Activated CD8-positive, alpha-beta memory T cell treated with anti-CD3 and anti-CD28 coated beads, Interleukin-2, amount 50 U/mL, for 4 hours (primary cell): ENCODE data around the gene JAGN1.
"Not testable (repeated sequence)": the region's sequence is repeated elsewhere in the genome, so short reads cannot be mapped to it uniquely, and the experiment has no call there.

Experiments used
- DNase-seq: peaks from one replicate; pipeline ENCODE4 v3.0.0-alpha.2; 2020

Gene JAGN1

GRCh38 chr3:9928158-9928557, 37.7 kb downstream of the JAGN1 start:
- no peak for DNase-seq

GRCh38 chr3:9930804-9931418, 40.5 kb downstream of the JAGN1 start:
- no peak for DNase-seq

DNA sequence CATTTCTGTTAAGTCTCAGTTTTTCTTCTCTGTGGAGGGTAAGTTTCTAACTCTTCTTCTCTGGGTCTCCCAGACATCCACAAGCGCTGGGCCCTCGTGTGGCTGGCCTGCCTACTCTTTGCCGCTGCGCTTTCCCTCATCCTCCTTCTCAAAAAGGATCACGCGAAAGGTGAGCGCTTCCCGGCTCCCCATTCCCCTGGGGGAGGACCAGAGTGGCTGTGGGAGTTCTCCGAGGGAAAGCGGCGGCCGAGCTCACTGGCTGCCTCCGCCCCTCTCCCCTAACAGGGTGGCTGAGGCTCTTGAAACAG, 42.1 kb downstream of the JAGN1 start:
- no peak for DNase-seq

DNA sequence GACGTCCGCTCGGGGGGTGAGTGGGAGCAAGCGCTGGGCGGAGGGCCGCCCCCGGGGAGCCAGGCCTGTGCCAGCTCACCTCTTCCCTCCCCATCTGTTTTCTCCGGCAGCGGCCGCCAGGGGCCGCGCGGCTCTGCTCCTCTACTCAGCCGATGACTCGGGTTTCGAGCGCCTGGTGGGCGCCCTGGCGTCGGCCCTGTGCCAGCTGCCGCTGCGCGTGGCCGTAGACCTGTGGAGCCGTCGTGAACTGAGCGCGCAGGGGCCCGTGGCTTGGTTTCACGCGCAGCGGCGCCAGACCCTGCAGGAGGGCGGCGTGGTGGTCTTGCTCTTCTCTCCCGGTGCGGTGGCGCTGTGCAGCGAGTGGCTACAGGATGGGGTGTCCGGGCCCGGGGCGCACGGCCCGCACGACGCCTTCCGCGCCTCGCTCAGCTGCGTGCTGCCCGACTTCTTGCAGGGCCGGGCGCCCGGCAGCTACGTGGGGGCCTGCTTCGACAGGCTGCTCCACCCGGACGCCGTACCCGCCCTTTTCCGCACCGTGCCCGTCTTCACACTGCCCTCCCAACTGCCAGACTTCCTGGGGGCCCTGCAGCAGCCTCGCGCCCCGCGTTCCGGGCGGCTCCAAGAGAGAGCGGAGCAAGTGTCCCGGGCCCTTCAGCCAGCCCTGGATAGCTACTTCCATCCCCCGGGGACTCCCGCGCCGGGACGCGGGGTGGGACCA, 42.6 kb downstream of the JAGN1 start:
- peak; percentile 91 for DNase-seq

GRCh38 chr3:9933561-9934234, 43.3 kb downstream of the JAGN1 start, which contains the start of gene CRELD1:
Gene CRELD1, plus strand, starts transcription at chr3:9933834. Its CDS starts 605 bp downstream, at chr3:9934439.
- DNase-seq: peak; percentile 98

DNA sequence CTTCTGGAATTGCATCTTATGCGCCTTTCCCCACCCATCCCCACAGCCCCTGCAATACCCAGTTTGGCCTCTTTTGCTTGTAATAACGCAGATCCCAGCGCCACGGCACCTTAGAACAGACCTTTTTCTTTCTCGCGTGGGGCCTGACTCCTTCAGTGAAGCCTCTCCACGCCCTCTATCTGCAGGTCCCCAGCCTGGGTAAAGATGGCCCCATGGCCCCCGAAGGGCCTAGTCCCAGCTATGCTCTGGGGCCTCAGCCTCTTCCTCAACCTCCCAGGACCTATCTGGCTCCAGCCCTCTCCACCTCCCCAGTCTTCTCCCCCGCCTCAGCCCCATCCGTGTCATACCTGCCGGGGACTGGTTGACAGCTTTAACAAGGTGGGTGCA, 43.8 kb downstream of the JAGN1 start:
- peak; percentile 41 for DNase-seq

- no peak for DNase-seq
Observed at GRCh38 chr3:9934993-9935392, 44.6 kb downstream of the JAGN1 start.

GRCh38 chr3:9935966-9936510, 45.6 kb downstream of the JAGN1 start:
- DNase-seq: no peak

DNA sequence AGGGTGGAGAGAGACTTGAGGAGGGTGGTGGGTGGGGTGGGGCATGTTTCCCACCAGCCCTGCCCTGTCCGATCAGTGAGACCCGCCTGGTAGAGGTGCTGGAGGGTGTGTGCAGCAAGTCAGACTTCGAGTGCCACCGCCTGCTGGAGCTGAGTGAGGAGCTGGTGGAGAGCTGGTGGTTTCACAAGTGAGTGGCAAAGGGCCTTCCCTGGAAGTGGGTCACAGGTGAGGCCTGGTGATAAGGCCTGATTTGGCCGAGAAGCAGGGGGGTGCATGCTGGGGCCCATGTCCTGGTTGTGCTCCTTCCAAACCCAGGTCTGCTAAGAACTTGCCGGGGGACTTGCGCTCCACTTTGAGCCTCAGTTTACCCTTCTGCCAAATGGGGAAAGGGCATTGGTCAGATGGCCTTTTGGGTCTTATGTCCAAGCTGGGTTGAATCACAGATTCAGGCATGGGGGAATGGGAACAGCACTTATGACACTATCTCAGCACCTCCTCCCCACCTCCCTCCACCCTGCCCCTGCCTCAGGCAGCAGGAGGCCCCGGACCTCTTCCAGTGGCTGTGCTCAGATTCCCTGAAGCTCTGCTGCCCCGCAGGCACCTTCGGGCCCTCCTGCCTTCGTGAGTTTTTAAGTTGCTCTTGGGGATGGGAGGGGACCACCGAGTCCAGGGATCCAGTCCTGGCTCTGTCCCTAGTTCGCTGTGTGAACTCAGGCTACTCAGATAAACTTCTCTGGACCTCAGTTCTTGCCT, 47.3 kb downstream of the JAGN1 start:
- DNase-seq: no peak

GRCh38 chr3:9938966-9939365, 48.6 kb downstream of the JAGN1 start:
- DNase-seq: no peak

DNA sequence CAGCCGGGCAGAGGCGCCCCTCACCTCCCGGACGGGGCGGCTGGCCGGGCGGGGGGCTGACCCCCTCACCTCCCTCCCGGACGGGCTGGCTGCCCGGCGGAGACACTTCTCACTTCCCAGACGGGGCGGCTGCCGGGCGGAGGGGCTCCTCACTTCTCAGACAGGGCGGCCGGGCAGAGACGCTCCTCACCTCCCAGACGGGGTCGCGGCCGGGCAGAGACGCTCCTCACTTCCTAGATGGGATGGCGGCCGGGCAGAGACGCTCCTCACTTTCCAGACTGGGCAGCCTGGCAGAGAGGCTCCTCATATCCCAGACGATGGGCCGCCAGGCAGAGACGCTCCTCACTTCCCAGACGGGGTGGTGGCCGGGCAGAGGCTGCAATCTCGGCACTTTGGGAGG, 49.5 kb downstream of the JAGN1 start:
- not testable (repeated sequence) for DNase-seq

GRCh38 chr3:9940746-9941145, 50.3 kb downstream of the JAGN1 start:
- no peak for DNase-seq

DNA sequence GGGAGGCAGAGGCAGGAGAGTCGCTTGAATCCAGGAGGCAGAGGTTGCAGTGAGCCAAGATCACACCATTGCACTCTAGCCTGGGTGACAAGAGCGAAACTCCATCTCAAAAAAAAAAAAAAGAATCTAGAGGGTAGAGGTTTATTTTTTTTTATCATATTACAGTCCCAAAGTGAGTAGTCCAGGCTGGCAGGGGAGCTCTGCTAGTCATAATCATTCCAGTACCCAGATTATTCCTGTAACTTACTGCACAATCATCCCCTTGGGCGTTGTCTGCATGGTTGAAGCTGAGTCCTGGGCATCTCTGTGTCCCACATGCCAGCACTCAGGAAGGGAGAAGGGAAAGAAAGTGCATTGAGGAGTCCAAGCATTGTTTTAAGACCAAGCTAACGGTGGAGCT, 51.8 kb downstream of the JAGN1 start:
- no peak for DNase-seq

GRCh38 chr3:9942934-9943690, 52.7 kb downstream of the JAGN1 start:
- DNase-seq: no peak
